Gastrocnemius medialis (tissue), 4 donors: ENCODE data around the gene GRID1. TPM values are rescaled to one million over a fixed set of nuclear protein-coding genes. Genes with fewer than 3 reads are reported as not detected.

ENCODE experiments used
- ATAC-seq, 2 donors: fragments of 150-250 bp; one replicate each; pipeline ENCODE4 v1.9.1; 2016
- DNase-seq, 2 donors: peaks; one replicate each; pipeline ENCODE4 v3.0.0-alpha.2; 2019
- H3K27ac ChIP-seq, 4 donors: fragments of 200-600 bp; sonication (generic); 1 replicate in 1 of 4; 2 replicates in 3 of 4; pipeline ENCODE4 v1.5.1; 2016 to 2018; ENCODE audit warnings: mild to moderate bottlenecking in 2 of 4, moderate library complexity in 1 of 4
- H3K27me3 ChIP-seq, 3 donors: fragments of 200-600 bp; sonication (generic) in 2 of 3; 1 replicate in 1 of 3; 2 replicates in 2 of 3; pipeline versions ENCODE4 v1.5.1 to v1.6.0; 2016 to 2019; ENCODE audit warnings: mild to moderate bottlenecking in 1 of 3, moderate library complexity in 1 of 3
- H3K36me3 ChIP-seq, 2 donors: fragments of 200-600 bp; sonication (generic) in 1 of 2; one replicate each; pipeline ENCODE4 v1.5.1; 2017 to 2018
- H3K4me1 ChIP-seq, 2 donors: fragments of 200-600 bp; sonication (generic) in 1 of 2; one replicate each; pipeline ENCODE4 v1.5.1; 2016 to 2017; ENCODE audit warnings: mild to moderate bottlenecking in 2 of 2
- H3K4me3 ChIP-seq, 4 donors: fragments of 200-600 bp; sonication (generic) in 3 of 4; 1 replicate in 1 of 4; 2 replicates in 3 of 4; pipeline ENCODE4 v1.5.1; 2016 to 2019; ENCODE audit warnings: mild to moderate bottlenecking in 2 of 4
- H3K9me3 ChIP-seq, 3 donors: fragments of 200-600 bp; sonication (generic) in 2 of 3; 1 replicate in 1 of 3; 2 replicates in 2 of 3; pipeline ENCODE4 v1.5.1; 2016 to 2019
- POLR2A ChIP-seq, 2 donors: fragments of 450-650 bp; IDR thresholded peaks; one replicate each; pipeline ENCODE4 v1.6.1; 2017; ENCODE audit warnings: antibody characterized with exemption in 2 of 2, mild to moderate bottlenecking in 2 of 2, moderate library complexity in 2 of 2
- in situ Hi-C, 4 donors: fragments of 200-750 bp; cut with MboI; loops; one replicate each; pipeline versions ENCODE4 v1.15.0 to v1.8.0; 2017; ENCODE audit warnings: low sequenced_read_pairs in 4 of 4
- intact Hi-C: fragments of 100-400 bp; cut with DNase I; formaldehyde crosslinking; loops from one replicate; pipeline ENCODE4 v1.15.1; 2023; ENCODE audit warnings: low total_unique reads
- total RNA-seq, 4 donors: library from RNA; depleted of rRNA; stranded (reverse); fragments of >200 nt; gene quantifications; one replicate each; pipeline versions ENCODE4 v1.1.0 to v1.2.3, GENCODE V29; 2016
- TF ChIP-seq, protein P1 (sequence below), 5 experiments: fragments of 450-650 bp in 3 of 5; fragments of 200-600 bp in 2 of 5; sonication (generic) in 2 of 5; IDR thresholded peaks in 4 of 5; conservative IDR thresholded peaks in 1 of 5; 1 replicate in 4 of 5; 2 replicates in 1 of 5; pipeline ENCODE4 v1.5.1; 2016 to 2019; ENCODE audit warnings: antibody characterized with exemption in 5 of 5, mild to moderate bottlenecking in 3 of 5, moderate library complexity in 3 of 5

The GRID1 gene
- total RNA-seq, 4 donors from 2014 or later, result 0.17 to 1.4 (median 0.79) TPM

DNA sequence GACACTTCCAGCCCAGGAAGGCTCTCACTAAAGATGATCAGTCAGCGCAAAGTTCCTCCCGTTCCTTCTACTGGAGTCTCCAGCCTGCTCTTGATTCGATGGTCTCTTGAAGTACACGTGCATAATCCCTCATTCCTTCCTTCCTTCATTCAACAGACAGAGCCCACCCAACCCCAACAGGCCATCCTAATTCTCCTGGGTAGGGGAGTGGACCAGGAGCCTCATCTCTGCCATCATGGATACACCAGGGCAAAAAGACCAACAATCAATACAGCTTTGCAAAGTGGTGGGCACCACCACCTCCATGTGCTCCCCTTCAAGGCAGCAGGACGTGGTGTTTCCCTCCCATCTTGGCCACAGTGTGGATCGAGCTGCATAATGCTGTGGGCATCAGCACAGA is 446.3 kb downstream of the GRID1 start:
- TF ChIP-seq, protein P1, sequence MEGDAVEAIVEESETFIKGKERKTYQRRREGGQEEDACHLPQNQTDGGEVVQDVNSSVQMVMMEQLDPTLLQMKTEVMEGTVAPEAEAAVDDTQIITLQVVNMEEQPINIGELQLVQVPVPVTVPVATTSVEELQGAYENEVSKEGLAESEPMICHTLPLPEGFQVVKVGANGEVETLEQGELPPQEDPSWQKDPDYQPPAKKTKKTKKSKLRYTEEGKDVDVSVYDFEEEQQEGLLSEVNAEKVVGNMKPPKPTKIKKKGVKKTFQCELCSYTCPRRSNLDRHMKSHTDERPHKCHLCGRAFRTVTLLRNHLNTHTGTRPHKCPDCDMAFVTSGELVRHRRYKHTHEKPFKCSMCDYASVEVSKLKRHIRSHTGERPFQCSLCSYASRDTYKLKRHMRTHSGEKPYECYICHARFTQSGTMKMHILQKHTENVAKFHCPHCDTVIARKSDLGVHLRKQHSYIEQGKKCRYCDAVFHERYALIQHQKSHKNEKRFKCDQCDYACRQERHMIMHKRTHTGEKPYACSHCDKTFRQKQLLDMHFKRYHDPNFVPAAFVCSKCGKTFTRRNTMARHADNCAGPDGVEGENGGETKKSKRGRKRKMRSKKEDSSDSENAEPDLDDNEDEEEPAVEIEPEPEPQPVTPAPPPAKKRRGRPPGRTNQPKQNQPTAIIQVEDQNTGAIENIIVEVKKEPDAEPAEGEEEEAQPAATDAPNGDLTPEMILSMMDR (IDR thresholded peaks at IDR 0.05 in 4 of 5, conservative IDR thresholded peaks at IDR 0.05 in 1 of 5), result no peak
- no peak for TF ChIP-seq POLR2A (IDR thresholded peaks at IDR 0.05)
- DNase-seq, result no peak
- no peaks in the 10 kb centered on the region for H3K27me3 ChIP-seq
- no peak overlapping the region for H3K27ac ChIP-seq
- no peak overlapping the region for H3K4me3 ChIP-seq
- intact Hi-C loops (no loop called here), in situ Hi-C loops (no loop called here)
- H3K9me3 ChIP-seq, result no peaks in the 10 kb centered on the region
- no peaks in the 10 kb centered on the region for H3K36me3 ChIP-seq
- peaks cover 5 to 10% of the 10 kb centered on the region in 2 donors for H3K4me1 ChIP-seq
- no peak for ATAC-seq

DNA sequence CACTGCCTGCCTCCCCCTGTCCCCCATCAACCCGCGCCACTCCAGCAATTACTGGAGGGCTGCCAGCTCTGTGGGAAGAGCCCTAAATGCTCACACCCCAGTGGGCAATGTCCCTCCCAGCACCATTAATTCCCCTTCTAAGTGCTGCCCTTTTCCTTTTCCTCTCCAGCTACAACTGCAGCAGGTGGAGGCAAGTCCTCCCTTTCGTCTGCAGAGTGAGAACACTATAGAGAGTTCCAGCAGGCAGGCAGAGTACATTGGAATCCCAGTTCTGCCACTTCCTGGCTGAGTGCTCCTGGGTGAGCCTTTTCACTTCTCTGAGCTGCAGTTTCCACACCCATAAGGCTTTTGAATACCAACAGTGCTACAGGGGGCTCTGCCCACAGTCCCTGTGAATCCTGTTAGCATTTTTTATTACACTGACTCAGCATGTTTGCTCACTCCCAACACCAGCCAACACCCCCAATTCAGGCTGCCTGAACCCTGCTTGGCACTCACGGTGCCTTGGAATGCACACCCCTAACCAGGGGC is 447.0 kb downstream of the GRID1 start:
- no peaks in the 10 kb centered on the region for H3K27me3 ChIP-seq
- no peak overlapping the region for H3K27ac ChIP-seq
- ATAC-seq, result no peak
- intact Hi-C loops (no loop called here), in situ Hi-C loops (no loop called here)
- H3K9me3 ChIP-seq, result no peaks in the 10 kb centered on the region
- no peak for DNase-seq
- peaks cover 5 to 10% of the 10 kb centered on the region in 2 donors for H3K4me1 ChIP-seq
- TF ChIP-seq, protein P1 (IDR thresholded peaks at IDR 0.05 in 4 of 5, conservative IDR thresholded peaks at IDR 0.05 in 1 of 5), result no peak
- no peak for TF ChIP-seq POLR2A (IDR thresholded peaks at IDR 0.05)
- H3K36me3 ChIP-seq, result no peaks in the 10 kb centered on the region
- no peak overlapping the region for H3K4me3 ChIP-seq

- Histone ChIP-seq H3K27me3 (no peaks in the 10 kb centered on the region), H3K27ac (no peak overlapping the region), H3K9me3 (no peaks in the 10 kb centered on the region), H3K4me3 (no peak overlapping the region), H3K4me1 (peaks cover 5 to 10% of the 10 kb centered on the region in 2 donors), H3K36me3 (no peaks in the 10 kb centered on the region)
- intact Hi-C loops (no loop called here), in situ Hi-C loops (no loop called here)
- TF ChIP-seq, protein P1 (IDR thresholded peaks at IDR 0.05 in 4 of 5, conservative IDR thresholded peaks at IDR 0.05 in 1 of 5), result no peak
- no peak for TF ChIP-seq POLR2A (IDR thresholded peaks at IDR 0.05)
- DNase-seq (no peak), ATAC-seq (no peak)
Observed at GRCh38 chr10:85918371-85918770, 448.2 kb downstream of the GRID1 start.

DNA sequence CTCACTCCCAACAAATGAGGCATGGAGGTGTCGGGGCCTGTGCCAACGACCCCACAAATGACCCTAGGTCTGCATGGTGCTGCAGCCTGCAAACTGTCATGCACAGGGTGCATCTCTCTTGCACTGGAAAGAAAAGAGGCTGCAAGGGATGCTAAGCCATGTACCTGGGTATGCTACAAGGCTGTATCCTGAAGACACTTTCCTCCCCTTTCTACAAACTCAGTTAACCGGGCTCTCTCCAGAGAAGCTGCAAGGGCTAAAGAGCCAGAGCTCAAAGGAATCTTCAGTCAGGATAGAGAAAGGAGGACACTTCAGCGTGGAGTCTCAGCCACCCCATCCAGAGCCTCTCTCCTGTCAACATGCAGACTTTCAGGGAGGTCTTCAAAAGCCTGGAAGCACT is 449.0 kb downstream of the GRID1 start:
- Histone ChIP-seq H3K36me3 (no peaks in the 10 kb centered on the region), H3K4me3 (no peak overlapping the region), H3K9me3 (no peaks in the 10 kb centered on the region), H3K4me1 (peaks cover 5 to 10% of the 10 kb centered on the region in 2 donors), H3K27me3 (no peaks in the 10 kb centered on the region), H3K27ac (no peak overlapping the region)
- DNase-seq (no peak), ATAC-seq (no peak)
- intact Hi-C loops (no loop called here), in situ Hi-C loops (no loop called here)
- TF ChIP-seq, protein P1 (IDR thresholded peaks at IDR 0.05 in 4 of 5, conservative IDR thresholded peaks at IDR 0.05 in 1 of 5), result no peak
- no peak for TF ChIP-seq POLR2A (IDR thresholded peaks at IDR 0.05)

DNA sequence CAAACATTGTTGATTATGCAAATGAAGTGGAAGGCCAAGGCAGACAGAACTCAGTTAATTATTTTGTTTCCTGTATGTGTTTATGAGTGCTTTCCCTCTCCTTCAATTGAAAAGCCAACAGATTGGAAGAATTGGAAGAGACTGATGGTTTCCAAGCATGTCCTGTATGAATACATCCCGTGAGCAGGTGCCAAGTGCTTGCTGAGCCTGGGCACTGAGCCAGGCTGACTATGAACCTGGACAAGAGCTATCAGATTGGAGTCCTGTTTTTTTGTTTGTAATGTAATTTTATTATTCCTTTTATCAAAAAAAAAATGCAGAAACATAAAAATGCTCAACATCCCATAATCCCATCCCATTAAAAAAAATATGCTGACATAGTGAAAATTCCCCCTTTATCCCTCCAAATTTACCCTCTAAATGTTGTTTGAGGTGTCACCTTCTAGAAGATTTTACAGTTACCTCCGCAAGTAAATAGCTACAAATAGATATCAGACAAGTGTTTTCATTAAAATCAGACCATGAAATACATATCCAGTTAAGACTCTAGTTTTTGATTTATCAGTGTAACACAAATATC is 449.5 kb downstream of the GRID1 start:
- intact Hi-C loops, result no loop called here
- no peaks in the 10 kb centered on the region for H3K36me3 ChIP-seq
- H3K9me3 ChIP-seq, result no peaks in the 10 kb centered on the region
- peaks cover 5 to 10% of the 10 kb centered on the region in 2 donors for H3K4me1 ChIP-seq
- no peak for ATAC-seq
- in situ Hi-C loops, result no loop called here
- H3K4me3 ChIP-seq, result no peak overlapping the region
- no peak for DNase-seq
- no peak overlapping the region for H3K27ac ChIP-seq
- TF ChIP-seq, protein P1 (IDR thresholded peaks at IDR 0.05 in 4 of 5, conservative IDR thresholded peaks at IDR 0.05 in 1 of 5), result no peak
- no peak for TF ChIP-seq POLR2A (IDR thresholded peaks at IDR 0.05)
- no peaks in the 10 kb centered on the region for H3K27me3 ChIP-seq
